H1 (cell line): ENCODE measurements around the gene NUB1.

ENCODE experiments used
- CEBPB ChIP-seq: IDR thresholded peaks from 2 replicates; pipeline ENCODE4 v1.6.1; 2012; ENCODE audit warnings: low read depth, low read length
- EP300 ChIP-seq, 2 experiments: IDR thresholded peaks; 1 replicate in 1 of 2; 2 replicates in 1 of 2; pipeline ENCODE4 v1.6.1; 2011 to 2012; ENCODE audit warnings: low read depth in 2 of 2, low read length in 2 of 2, mild to moderate bottlenecking in 2 of 2, borderline replicate concordance in 1 of 2, inconsistent platforms in 1 of 2, moderate library complexity in 1 of 2
- EZH2 ChIP-seq: fragments of 200-600 bp; sonication (generic); IDR thresholded peaks from 2 replicates; pipeline ENCODE4 v1.7.1; 2012; ENCODE audit warnings: low read depth, mild to moderate bottlenecking, moderate library complexity, low read length, inconsistent platforms; ENCODE audit not compliant: severe bottlenecking
- JUN ChIP-seq: IDR thresholded peaks from 2 replicates; pipeline ENCODE4 v1.6.1; 2011; ENCODE audit warnings: low read depth, mild to moderate bottlenecking, improper control_type of control experiment, low read length
- MAFK ChIP-seq: IDR thresholded peaks from 2 replicates; pipeline ENCODE4 v1.6.1; 2012; ENCODE audit warnings: low read depth, mild to moderate bottlenecking, improper control_type of control experiment, low read length
- POLR2A ChIP-seq, 2 experiments: IDR thresholded peaks; 1 replicate in 1 of 2; 2 replicates in 1 of 2; pipeline ENCODE4 v1.6.1; 2011; ENCODE audit warnings: low read depth in 2 of 2, low read length in 2 of 2, mild to moderate bottlenecking in 2 of 2; ENCODE audit errors: control extremely low read depth in 1 of 2
- RXRA ChIP-seq: IDR thresholded peaks from 2 replicates; pipeline ENCODE4 v1.6.1; 2011; ENCODE audit warnings: low read depth, mild to moderate bottlenecking, low read length, moderate library complexity; ENCODE audit not compliant: insufficient read depth
- SP1 ChIP-seq: IDR thresholded peaks from 2 replicates; pipeline ENCODE4 v1.6.1; 2011; ENCODE audit warnings: low read depth, low read length
- TCF12 ChIP-seq: IDR thresholded peaks from 2 replicates; pipeline ENCODE4 v1.6.1; 2011; ENCODE audit warnings: low read depth, mild to moderate bottlenecking, low read length
- TF ChIP-seq, protein P1 (sequence below): IDR thresholded peaks from 2 replicates; pipeline ENCODE4 v1.6.1; 2012; ENCODE audit warnings: low read length, inconsistent platforms
- TF ChIP-seq, protein P2 (sequence below), 3 experiments: IDR thresholded peaks; 1 replicate in 2 of 3; 2 replicates in 1 of 3; pipeline versions ENCODE4 v1.5.1 to v1.6.1; 2011; ENCODE audit warnings: low read length in 3 of 3, mild to moderate bottlenecking in 3 of 3, inconsistent platforms in 2 of 3, low read depth in 1 of 3, moderate library complexity in 1 of 3; ENCODE audit not compliant: insufficient read depth in 1 of 3; ENCODE audit errors: control extremely low read depth in 1 of 3
- TF ChIP-seq, protein P3 (sequence below): IDR thresholded peaks from 2 replicates; pipeline ENCODE4 v1.6.1; 2011; ENCODE audit warnings: low read length, improper control_type of control experiment
- TF ChIP-seq, protein P4 (sequence below): IDR thresholded peaks from 2 replicates; pipeline ENCODE4 v1.6.1; 2012; ENCODE audit warnings: inconsistent platforms

DNA sequence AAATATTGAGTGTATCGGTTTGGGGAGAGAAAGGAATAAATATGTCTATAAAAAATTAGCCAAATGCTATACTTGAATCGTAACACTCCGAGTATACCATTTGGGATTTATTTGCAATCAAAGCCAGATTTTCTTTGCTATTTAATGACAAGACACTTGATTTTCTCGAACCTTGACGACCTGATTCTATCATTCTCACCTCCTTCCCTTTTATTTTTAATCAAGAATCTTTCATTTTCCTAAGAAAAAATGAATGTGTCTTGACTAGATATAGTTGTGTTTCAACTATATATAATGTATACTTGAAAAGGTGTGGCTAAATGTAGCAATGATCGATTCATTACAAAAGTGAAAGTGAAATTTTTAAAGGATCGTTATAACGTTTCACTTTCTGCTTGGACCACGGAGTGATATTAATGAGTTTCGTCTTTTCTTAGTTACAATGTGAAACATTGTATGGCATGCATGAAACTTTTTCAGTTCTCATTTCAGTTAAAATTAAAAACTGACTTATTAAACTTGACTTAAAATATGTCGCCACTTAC lies 562 bp downstream of the NUB1 start:
- TF ChIP-seq, protein P1, sequence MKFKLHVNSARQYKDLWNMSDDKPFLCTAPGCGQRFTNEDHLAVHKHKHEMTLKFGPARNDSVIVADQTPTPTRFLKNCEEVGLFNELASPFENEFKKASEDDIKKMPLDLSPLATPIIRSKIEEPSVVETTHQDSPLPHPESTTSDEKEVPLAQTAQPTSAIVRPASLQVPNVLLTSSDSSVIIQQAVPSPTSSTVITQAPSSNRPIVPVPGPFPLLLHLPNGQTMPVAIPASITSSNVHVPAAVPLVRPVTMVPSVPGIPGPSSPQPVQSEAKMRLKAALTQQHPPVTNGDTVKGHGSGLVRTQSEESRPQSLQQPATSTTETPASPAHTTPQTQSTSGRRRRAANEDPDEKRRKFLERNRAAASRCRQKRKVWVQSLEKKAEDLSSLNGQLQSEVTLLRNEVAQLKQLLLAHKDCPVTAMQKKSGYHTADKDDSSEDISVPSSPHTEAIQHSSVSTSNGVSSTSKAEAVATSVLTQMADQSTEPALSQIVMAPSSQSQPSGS = no peak
- TF ChIP-seq, protein P2, sequence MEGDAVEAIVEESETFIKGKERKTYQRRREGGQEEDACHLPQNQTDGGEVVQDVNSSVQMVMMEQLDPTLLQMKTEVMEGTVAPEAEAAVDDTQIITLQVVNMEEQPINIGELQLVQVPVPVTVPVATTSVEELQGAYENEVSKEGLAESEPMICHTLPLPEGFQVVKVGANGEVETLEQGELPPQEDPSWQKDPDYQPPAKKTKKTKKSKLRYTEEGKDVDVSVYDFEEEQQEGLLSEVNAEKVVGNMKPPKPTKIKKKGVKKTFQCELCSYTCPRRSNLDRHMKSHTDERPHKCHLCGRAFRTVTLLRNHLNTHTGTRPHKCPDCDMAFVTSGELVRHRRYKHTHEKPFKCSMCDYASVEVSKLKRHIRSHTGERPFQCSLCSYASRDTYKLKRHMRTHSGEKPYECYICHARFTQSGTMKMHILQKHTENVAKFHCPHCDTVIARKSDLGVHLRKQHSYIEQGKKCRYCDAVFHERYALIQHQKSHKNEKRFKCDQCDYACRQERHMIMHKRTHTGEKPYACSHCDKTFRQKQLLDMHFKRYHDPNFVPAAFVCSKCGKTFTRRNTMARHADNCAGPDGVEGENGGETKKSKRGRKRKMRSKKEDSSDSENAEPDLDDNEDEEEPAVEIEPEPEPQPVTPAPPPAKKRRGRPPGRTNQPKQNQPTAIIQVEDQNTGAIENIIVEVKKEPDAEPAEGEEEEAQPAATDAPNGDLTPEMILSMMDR (IDR thresholded peaks at IDR 0.05; ENCODE audit: control extremely low read depth in 1 of 3, insufficient read depth in 1 of 3, low read depth in 1 of 3, low read length in 3 of 3) = no peak
- no peak for TF ChIP-seq SP1
- no peak for TF ChIP-seq EZH2
- no peak for TF ChIP-seq MAFK
- no peak for TF ChIP-seq POLR2A (IDR thresholded peaks at IDR 0.05; ENCODE audit: control extremely low read depth in 1 of 2, low read depth in 2 of 2, low read length in 2 of 2)
- TF ChIP-seq JUN = no peak
- TF ChIP-seq TCF12 = no peak
- TF ChIP-seq, protein P3, sequence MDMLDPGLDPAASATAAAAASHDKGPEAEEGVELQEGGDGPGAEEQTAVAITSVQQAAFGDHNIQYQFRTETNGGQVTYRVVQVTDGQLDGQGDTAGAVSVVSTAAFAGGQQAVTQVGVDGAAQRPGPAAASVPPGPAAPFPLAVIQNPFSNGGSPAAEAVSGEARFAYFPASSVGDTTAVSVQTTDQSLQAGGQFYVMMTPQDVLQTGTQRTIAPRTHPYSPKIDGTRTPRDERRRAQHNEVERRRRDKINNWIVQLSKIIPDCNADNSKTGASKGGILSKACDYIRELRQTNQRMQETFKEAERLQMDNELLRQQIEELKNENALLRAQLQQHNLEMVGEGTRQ = no peak
- TF ChIP-seq, protein P4, sequence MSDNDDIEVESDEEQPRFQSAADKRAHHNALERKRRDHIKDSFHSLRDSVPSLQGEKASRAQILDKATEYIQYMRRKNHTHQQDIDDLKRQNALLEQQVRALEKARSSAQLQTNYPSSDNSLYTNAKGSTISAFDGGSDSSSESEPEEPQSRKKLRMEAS = no peak
- TF ChIP-seq RXRA = no peak
- no peak for TF ChIP-seq EP300 (IDR thresholded peaks at IDR 0.05; ENCODE audit: borderline replicate concordance in 1 of 2, low read depth in 2 of 2, low read length in 2 of 2)
- no peak for TF ChIP-seq CEBPB
